H1 (cell line): ENCODE measurements around the gene TGM6. TPM values are rescaled to one million over a fixed set of nuclear protein-coding genes. Genes with fewer than 3 reads are reported as not detected.

Experiments used
- CTCF ChIA-PET: fragments of 300-600 bp; sonication (Branson Sonifier 250); formaldehyde crosslinking; loops from one replicate; lab custom pipeline; 2021; ENCODE audit not compliant: partially characterized antibody; lab: Charles Lee
- POLR2A ChIA-PET: fragments of 300-600 bp; sonication (Branson Sonifier 250); formaldehyde crosslinking; loops from one replicate; lab custom pipeline; 2021; ENCODE audit warnings: inconsistent platforms; ENCODE audit not compliant: partially characterized antibody; lab: Charles Lee
- DNase-seq, 2 experiments: peaks; one replicate each; pipeline versions ENCODE4 v3.0.0 to v3.0.0-alpha.2; 2010 to 2022; ENCODE audit warnings: low spot score in 2 of 2, low read depth in 1 of 2, mixed read lengths in 1 of 2
- FAIRE-seq: peaks from 2 replicates; lab custom pipeline; 2011; peaks lifted over from hg19 to GRCh38; lab: Jason Lieb, UNC
- H2AFZ ChIP-seq: 2 replicates; pipeline ENCODE4 v1.8.1; 2012; ENCODE audit warnings: low read length, inconsistent platforms
- H2AK5ac ChIP-seq: 2 replicates; pipeline ENCODE4 v1.6.1; 2013; ENCODE audit warnings: low read depth, low read length
- H2BK120ac ChIP-seq: replicated peaks from 2 replicates; pipeline ENCODE3; 2013; ENCODE audit warnings: low read depth, low read length, inconsistent platforms
- H2BK12ac ChIP-seq: 2 replicates; pipeline ENCODE4 v1.6.1; 2013; ENCODE audit warnings: low read depth, low read length
- H2BK15ac ChIP-seq: 2 replicates; pipeline ENCODE4 v1.6.1; 2013; ENCODE audit warnings: low read length
- H2BK20ac ChIP-seq: 2 replicates; pipeline ENCODE4 v1.6.1; 2013; ENCODE audit warnings: low read length
- H2BK5ac ChIP-seq: 2 replicates; pipeline ENCODE4 v1.6.1; 2013; ENCODE audit warnings: low read depth, low read length
- H3K14ac ChIP-seq: 2 replicates; pipeline ENCODE4 v1.6.1; 2013; ENCODE audit warnings: inconsistent platforms; ENCODE audit not compliant: insufficient read length
- H3K18ac ChIP-seq: 2 replicates; pipeline ENCODE4 v1.6.1; 2013; ENCODE audit warnings: low read length; ENCODE audit errors: extremely low read depth
- H3K23ac ChIP-seq: 2 replicates; pipeline ENCODE4 v1.6.1; 2013; ENCODE audit warnings: inconsistent platforms; ENCODE audit not compliant: insufficient read length
- H3K23me2 ChIP-seq: 2 replicates; pipeline ENCODE4 v1.6.1; 2013; ENCODE audit warnings: low read depth, low read length
- H3K27ac ChIP-seq: 2 replicates; pipeline ENCODE4 v1.6.1; 2011; ENCODE audit warnings: low read depth, low read length, inconsistent platforms
- H3K27me3 ChIP-seq, 4 experiments: replicated peaks in 1 of 4; 1 replicate in 1 of 4; 2 replicates in 3 of 4; pipeline versions ENCODE4 v1.6.1 to v1.8.1; 2011 to 2013; ENCODE audit warnings: low read length in 3 of 4, mild to moderate bottlenecking in 3 of 4, inconsistent platforms in 2 of 4, mixed read lengths in 2 of 4, moderate library complexity in 1 of 4; ENCODE audit not compliant: control insufficient read depth in 3 of 4, insufficient read depth in 3 of 4; ENCODE audit errors: extremely low read depth in 1 of 4
- H3K36me3 ChIP-seq, 4 experiments: 2 replicates each; pipeline versions ENCODE4 v1.6.1 to v1.8.1; 2011 to 2013; ENCODE audit warnings: mild to moderate bottlenecking in 4 of 4, low read length in 3 of 4, moderate library complexity in 2 of 4, control low read depth in 1 of 4, inconsistent platforms in 1 of 4; ENCODE audit not compliant: insufficient read depth in 4 of 4, control insufficient read depth in 2 of 4
- H3K4ac ChIP-seq: replicated peaks from 2 replicates; pipeline ENCODE3; 2013; ENCODE audit warnings: low read length, low read depth, mixed read lengths, inconsistent platforms; ENCODE audit not compliant: insufficient read length
- H3K4me1 ChIP-seq, 4 experiments: replicated peaks in 1 of 4; 1 replicate in 1 of 4; 2 replicates in 3 of 4; pipeline versions ENCODE4 v1.6.1 to v1.8.1; 2011 to 2013; ENCODE audit warnings: low read length in 3 of 4, inconsistent platforms in 2 of 4, mixed read lengths in 1 of 4; ENCODE audit not compliant: insufficient read depth in 4 of 4, control insufficient read depth in 3 of 4
- H3K4me2 ChIP-seq, 2 experiments: 2 replicates each; pipeline versions ENCODE4 v1.6.1 to v1.8.1; 2011 to 2013; ENCODE audit warnings: low read depth in 2 of 2, low read length in 2 of 2, control low read depth in 1 of 2, inconsistent platforms in 1 of 2, mild to moderate bottlenecking in 1 of 2; ENCODE audit not compliant: insufficient read depth in 1 of 2
- H3K4me3 ChIP-seq, 4 experiments: fragments of 200-600, 300-600 bp in 1 of 4; sonication (generic), shearing (Covaris generic), sonication (Bioruptor Twin) in 1 of 4; 2 replicates each; pipeline versions ENCODE4 v1.5.1 to v1.8.1; 2011 to 2016; ENCODE audit warnings: low read length in 4 of 4, low read depth in 3 of 4, control low read depth in 2 of 4, inconsistent platforms in 2 of 4, mild to moderate bottlenecking in 2 of 4, mixed read lengths in 1 of 4, moderate library complexity in 1 of 4; ENCODE audit not compliant: insufficient read depth in 2 of 4; ENCODE audit errors: extremely low read depth in 1 of 4
- H3K56ac ChIP-seq: replicated peaks from 2 replicates; pipeline ENCODE3; 2013; ENCODE audit warnings: low read depth, mild to moderate bottlenecking, mixed read lengths, low read length, inconsistent platforms; ENCODE audit not compliant: insufficient read length
- H3K79me1 ChIP-seq: 2 replicates; pipeline ENCODE4 v1.6.1; 2013; ENCODE audit warnings: low read depth, low read length, control low read depth
- H3K79me2 ChIP-seq, 2 experiments: 2 replicates each; pipeline versions ENCODE4 v1.6.1 to v1.8.1; 2012 to 2013; ENCODE audit warnings: low read length in 2 of 2, mild to moderate bottlenecking in 2 of 2, inconsistent platforms in 1 of 2; ENCODE audit not compliant: insufficient read depth in 2 of 2, control insufficient read depth in 1 of 2
- H3K9ac ChIP-seq, 4 experiments: replicated peaks in 1 of 4; 1 replicate in 1 of 4; 2 replicates in 3 of 4; pipeline versions ENCODE4 v1.6.1 to v1.8.1; 2011 to 2013; ENCODE audit warnings: low read depth in 3 of 4, low read length in 3 of 4, control low read depth in 2 of 4, mild to moderate bottlenecking in 2 of 4, moderate library complexity in 2 of 4, inconsistent platforms in 1 of 4; ENCODE audit errors: extremely low read depth in 1 of 4
- H3K9me3 ChIP-seq, 2 experiments: 2 replicates each; pipeline versions ENCODE4 v1.6.1 to v1.8.1; 2012 to 2013; ENCODE audit warnings: mild to moderate bottlenecking in 2 of 2, moderate library complexity in 2 of 2, control low read depth in 1 of 2, inconsistent platforms in 1 of 2, low read depth in 1 of 2, low read length in 1 of 2, mixed read lengths in 1 of 2; ENCODE audit not compliant: insufficient read depth in 2 of 2
- H4K20me1 ChIP-seq, 2 experiments: replicated peaks in 1 of 2; 2 replicates each; pipeline versions ENCODE3 to v1.8.1; 2011 to 2013; ENCODE audit warnings: inconsistent platforms in 2 of 2, low read length in 2 of 2, mild to moderate bottlenecking in 1 of 2; ENCODE audit not compliant: insufficient read depth in 2 of 2, control insufficient read depth in 1 of 2
- H4K5ac ChIP-seq: 2 replicates; pipeline ENCODE4 v1.6.1; 2013; ENCODE audit warnings: low read length, low read depth, mixed read lengths, inconsistent platforms; ENCODE audit not compliant: insufficient read length
- H4K8ac ChIP-seq: 2 replicates; pipeline ENCODE4 v1.8.0; 2013; ENCODE audit warnings: mild to moderate bottlenecking, moderate library complexity, low read length, inconsistent platforms; ENCODE audit not compliant: insufficient read depth; ENCODE audit errors: extremely low read depth
- H4K91ac ChIP-seq: replicated peaks from 2 replicates; pipeline ENCODE3; 2013; ENCODE audit warnings: low read length, mixed read lengths, inconsistent platforms; ENCODE audit not compliant: insufficient read length
- ASH2L ChIP-seq: fragments of 200-600, 300-600 bp; sonication (generic); IDR thresholded peaks from one replicate; pipeline ENCODE4 v1.7.1; 2017; ENCODE audit warnings: low read length
- CHD1 ChIP-seq: IDR thresholded peaks from 2 replicates; pipeline ENCODE4 v1.6.1; 2012; ENCODE audit warnings: low read depth, low read length, improper control_type of control experiment
- CTCF ChIP-seq, 3 experiments: IDR thresholded peaks; 1 replicate in 2 of 3; 2 replicates in 1 of 3; pipeline versions ENCODE4 v1.5.1 to v1.6.1; 2011; ENCODE audit warnings: low read length in 3 of 3, mild to moderate bottlenecking in 3 of 3, inconsistent platforms in 2 of 3, low read depth in 1 of 3, moderate library complexity in 1 of 3; ENCODE audit not compliant: insufficient read depth in 1 of 3; ENCODE audit errors: control extremely low read depth in 1 of 3
- EGR1 ChIP-seq: IDR thresholded peaks from 2 replicates; pipeline ENCODE4 v1.6.1; 2011; ENCODE audit warnings: low read depth, low read length, borderline replicate concordance
- KDM1A ChIP-seq: fragments of 200-600, 300-600 bp; sonication (generic); IDR thresholded peaks from 2 replicates; pipeline ENCODE4 v1.7.1; 2016; ENCODE audit warnings: mild to moderate bottlenecking, low read length, borderline replicate concordance
- KDM4A ChIP-seq: IDR thresholded peaks from one replicate; pipeline ENCODE4 v1.7.1; 2012; ENCODE audit warnings: low read depth, mild to moderate bottlenecking, moderate library complexity, low read length, inconsistent platforms; ENCODE audit not compliant: severe bottlenecking
- MAFK ChIP-seq: IDR thresholded peaks from 2 replicates; pipeline ENCODE4 v1.6.1; 2012; ENCODE audit warnings: low read depth, mild to moderate bottlenecking, improper control_type of control experiment, low read length
- PHF8 ChIP-seq: fragments of 200-600 bp; sonication (generic); conservative IDR thresholded peaks from 2 replicates; pipeline ENCODE4 v1.7.1; 2012; ENCODE audit warnings: low read depth, mild to moderate bottlenecking, inconsistent platforms, low read length, moderate library complexity
- SIRT6 ChIP-seq: IDR thresholded peaks from one replicate; pipeline ENCODE4 v1.7.1; 2012; ENCODE audit warnings: low read length, inconsistent platforms
- TAF1 ChIP-seq: IDR thresholded peaks from 2 replicates; pipeline ENCODE4 v1.6.1; 2011; ENCODE audit warnings: mild to moderate bottlenecking, low read depth, low read length
- TBP ChIP-seq: IDR thresholded peaks from 2 replicates; pipeline ENCODE4 v1.6.1; 2011; ENCODE audit warnings: low read depth, low read length, improper control_type of control experiment
- WGBS, 2 experiments: shearing (Covaris generic) in 1 of 2; methylation state at CpG; one replicate each; pipeline versions ENCODE4 v1.1.6 to v1.1.7; 2013 to 2015; ENCODE audit warnings: low lambda C conversion rate in 2 of 2, mixed read lengths in 2 of 2, inconsistent platforms in 1 of 2, low coverage in 1 of 2, missing lambda C conversion rate in 1 of 2; ENCODE audit not compliant: insufficient replicate concordance in 2 of 2, insufficient coverage in 1 of 2, insufficient read length in 1 of 2; ENCODE audit errors: extremely low coverage in 1 of 2, missing lambda C conversion rate in 1 of 2; 5-methylcytosine and 5-hydroxymethylcytosine counted together
- polyA plus RNA-seq, 7 experiments: library from polyadenylated mRNA; depleted of rRNA in 3 of 7; stranded (reverse) in 5 of 7; unstranded in 2 of 7; fragments of >200 nt in 5 of 7; fragments of 200-250 nt in 2 of 7; gene quantifications; 1 replicate in 5 of 7; 2 replicates in 1 of 7; 4 replicates in 1 of 7; pipeline versions ENCODE4 v1.2.1 to v1.2.3, GENCODE V29; 2011 to 2013; ENCODE audit warnings: missing spikeins in 2 of 7, mixed read lengths in 2 of 7
- total RNA-seq: library from RNA; stranded (reverse); fragmentation: NEBNext Ultra II Directional; extraction: Animal tissue kit (Norgen Biotek cat#: 25700); gene quantifications from 2 replicates; pipeline ENCODE4 v1.2.1, GENCODE V29; 2021

Gene TGM6
- total and polyA plus RNA-seq, 2 of the 8 experiments (the other 6 are each of a cell fraction or from before 2014, with no cell fraction given) = 0.03 TPM; not detected in 1

GRCh38 chr20:2431185-2431584, 50.5 kb downstream of the TGM6 start:
- 78% methylated on average over 1 of the region's 1 CpG; no CpG with 5 or more reads in 1 of the 2 experiments for WGBS, 2 experiments
- no peaks in the 10 kb centered on the region for H3K4me1 ChIP-seq
- no peak for TF ChIP-seq CTCF (IDR thresholded peaks at IDR 0.05; ENCODE audit: control extremely low read depth in 1 of 3, insufficient read depth in 1 of 3, low read depth in 1 of 3, low read length in 3 of 3)
- no peak for TF ChIP-seq KDM4A
- TF ChIP-seq PHF8 = no peak
- no peak for TF ChIP-seq EGR1
- no peak for TF ChIP-seq SIRT6
- no peak for TF ChIP-seq TBP
- TF ChIP-seq KDM1A = no peak
- no peak for TF ChIP-seq ASH2L
- TF ChIP-seq MAFK = no peak
- no peak for TF ChIP-seq CHD1
- TF ChIP-seq TAF1 = no peak
- TF ChIP-seq, all 59 proteins: peak for 0
- H3K36me3 ChIP-seq = no peaks in the 10 kb centered on the region
- no peaks in the 10 kb centered on the region for H3K23me2 ChIP-seq
- H2BK15ac ChIP-seq = no peak overlapping the region
- no peak overlapping the region for H4K5ac ChIP-seq
- no peak overlapping the region for H4K91ac ChIP-seq
- no peaks in the 10 kb centered on the region for H3K79me2 ChIP-seq
- H3K27me3 ChIP-seq = no peaks in the 10 kb centered on the region
- no peak overlapping the region for H2BK20ac ChIP-seq
- no peak overlapping the region for H3K4me2 ChIP-seq
- no peak overlapping the region for H3K18ac ChIP-seq
- no peaks in the 10 kb centered on the region for H3K9me3 ChIP-seq
- H2AFZ ChIP-seq = no peak overlapping the region
- no peak overlapping the region for H4K8ac ChIP-seq
- ChIA-PET CTCF (interaction anchor here (1.9 kb wide), 1 partner anchor 44 kb away, joined by 7 read pairs; no protein-coding TSS in a partner anchor), POLR2A (no interaction called here)
- no peak overlapping the region for H2AK5ac ChIP-seq
- no peak overlapping the region for H3K9ac ChIP-seq
- no peak overlapping the region for H3K27ac ChIP-seq
- no peak overlapping the region for H2BK12ac ChIP-seq
- peaks cover 0 to 2% of the 10 kb centered on the region in 2 experiments for H4K20me1 ChIP-seq
- no peak overlapping the region for H3K23ac ChIP-seq
- H3K4ac ChIP-seq = no peak overlapping the region
- FAIRE-seq (no peak), DNase-seq (no peak)
- H3K79me1 ChIP-seq = no peaks in the 10 kb centered on the region
- no peak overlapping the region for H3K4me3 ChIP-seq
- H2BK120ac ChIP-seq = no peak overlapping the region
- H3K14ac ChIP-seq = no peak overlapping the region
- no peak overlapping the region for H3K56ac ChIP-seq
- no peak overlapping the region for H2BK5ac ChIP-seq
